ENCODE measurements around the gene EPX.

Gene EPX

DNA sequence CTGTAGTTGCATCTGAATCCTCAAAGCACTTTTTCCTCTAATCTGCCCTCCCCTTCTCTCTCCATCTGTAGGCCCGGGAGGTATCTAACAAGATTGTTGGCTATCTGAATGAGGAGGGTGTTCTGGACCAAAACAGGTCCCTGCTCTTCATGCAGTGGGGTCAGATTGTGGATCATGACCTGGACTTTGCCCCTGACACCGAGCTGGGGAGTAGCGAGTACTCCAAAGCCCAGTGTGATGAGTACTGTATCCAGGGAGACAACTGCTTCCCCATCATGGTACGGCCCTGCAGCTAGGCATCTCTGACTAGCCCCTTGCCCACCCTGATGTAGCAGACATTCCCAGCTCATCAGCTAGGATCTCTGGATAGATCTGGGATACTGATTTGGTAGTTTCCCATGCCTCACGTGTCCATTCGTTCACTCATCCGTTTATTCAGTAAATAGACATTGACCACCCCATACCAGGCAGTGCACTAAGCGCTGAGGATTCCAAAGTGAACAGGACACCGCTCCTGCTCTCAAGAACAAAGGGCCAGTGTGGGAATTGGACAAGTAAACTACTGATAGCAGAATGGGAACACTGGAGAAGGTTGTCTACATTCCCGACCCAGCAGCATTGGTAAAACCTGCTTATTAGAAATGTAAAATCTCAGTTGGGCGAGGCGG, 58.0 kb downstream of the EPX start:
- TF ChIP-seq, protein P1, sequence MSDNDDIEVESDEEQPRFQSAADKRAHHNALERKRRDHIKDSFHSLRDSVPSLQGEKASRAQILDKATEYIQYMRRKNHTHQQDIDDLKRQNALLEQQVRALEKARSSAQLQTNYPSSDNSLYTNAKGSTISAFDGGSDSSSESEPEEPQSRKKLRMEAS (IDR thresholded peaks at IDR 0.05; ENCODE audit: low read depth, low read length), result no peak
- TF ChIP-seq MYC (IDR thresholded peaks at IDR 0.05; ENCODE audit: low read depth, low read length) (no peak), POLR2A (IDR thresholded peaks at IDR 0.05; ENCODE audit: extremely low read depth, insufficient read length) (no peak)
- TF ChIP-seq, protein P2, sequence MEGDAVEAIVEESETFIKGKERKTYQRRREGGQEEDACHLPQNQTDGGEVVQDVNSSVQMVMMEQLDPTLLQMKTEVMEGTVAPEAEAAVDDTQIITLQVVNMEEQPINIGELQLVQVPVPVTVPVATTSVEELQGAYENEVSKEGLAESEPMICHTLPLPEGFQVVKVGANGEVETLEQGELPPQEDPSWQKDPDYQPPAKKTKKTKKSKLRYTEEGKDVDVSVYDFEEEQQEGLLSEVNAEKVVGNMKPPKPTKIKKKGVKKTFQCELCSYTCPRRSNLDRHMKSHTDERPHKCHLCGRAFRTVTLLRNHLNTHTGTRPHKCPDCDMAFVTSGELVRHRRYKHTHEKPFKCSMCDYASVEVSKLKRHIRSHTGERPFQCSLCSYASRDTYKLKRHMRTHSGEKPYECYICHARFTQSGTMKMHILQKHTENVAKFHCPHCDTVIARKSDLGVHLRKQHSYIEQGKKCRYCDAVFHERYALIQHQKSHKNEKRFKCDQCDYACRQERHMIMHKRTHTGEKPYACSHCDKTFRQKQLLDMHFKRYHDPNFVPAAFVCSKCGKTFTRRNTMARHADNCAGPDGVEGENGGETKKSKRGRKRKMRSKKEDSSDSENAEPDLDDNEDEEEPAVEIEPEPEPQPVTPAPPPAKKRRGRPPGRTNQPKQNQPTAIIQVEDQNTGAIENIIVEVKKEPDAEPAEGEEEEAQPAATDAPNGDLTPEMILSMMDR (IDR thresholded peaks at IDR 0.05; ENCODE audit: low read depth, low read length), result no peak
- H3K4me3 ChIP-seq (ENCODE audit: low read depth, low read length), result no peak overlapping the region
- no peak for DNase-seq (ENCODE audit: low read depth)

DNA sequence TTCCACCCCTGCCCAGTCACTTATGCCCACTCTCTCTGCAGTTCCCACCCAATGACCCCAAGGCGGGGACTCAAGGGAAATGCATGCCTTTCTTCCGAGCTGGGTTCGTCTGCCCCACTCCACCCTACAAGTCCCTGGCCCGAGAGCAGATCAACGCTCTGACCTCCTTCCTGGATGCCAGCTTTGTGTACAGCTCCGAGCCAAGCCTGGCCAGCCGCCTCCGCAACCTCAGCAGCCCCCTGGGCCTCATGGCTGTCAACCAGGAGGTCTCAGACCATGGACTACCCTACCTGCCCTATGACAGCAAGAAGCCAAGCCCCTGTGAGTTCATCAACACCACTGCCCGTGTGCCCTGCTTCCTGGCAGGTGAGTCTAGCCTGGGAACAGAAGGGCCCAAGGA, 59.6 kb downstream of the EPX start:
- TF ChIP-seq, protein P2 (IDR thresholded peaks at IDR 0.05; ENCODE audit: low read depth, low read length), result no peak
- TF ChIP-seq, protein P1 (IDR thresholded peaks at IDR 0.05; ENCODE audit: low read depth, low read length), result no peak
- TF ChIP-seq MYC (IDR thresholded peaks at IDR 0.05; ENCODE audit: low read depth, low read length) (no peak), POLR2A (IDR thresholded peaks at IDR 0.05; ENCODE audit: extremely low read depth, insufficient read length) (no peak)
- no peak for DNase-seq (ENCODE audit: low read depth)
- H3K4me3 ChIP-seq (ENCODE audit: low read depth, low read length), result no peak overlapping the region

DNA sequence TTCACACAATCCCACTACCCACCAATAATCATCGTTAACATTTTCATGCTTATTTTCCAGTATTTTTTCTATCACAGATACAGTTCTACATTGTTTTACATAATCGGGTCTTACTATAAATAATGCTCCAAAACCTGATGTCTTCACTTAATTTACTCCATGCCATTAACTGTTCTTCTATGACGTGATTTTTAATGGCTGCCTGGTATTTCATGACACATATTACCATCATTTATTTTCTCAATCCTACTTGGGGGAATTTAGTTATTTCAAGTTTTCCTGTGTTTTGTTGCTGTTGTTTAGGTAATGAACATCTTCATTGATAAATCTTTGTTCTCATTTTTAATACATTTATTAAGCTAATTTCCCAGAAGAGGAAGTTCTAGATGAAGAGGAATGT, 60.6 kb downstream of the EPX start:
- TF ChIP-seq POLR2A (IDR thresholded peaks at IDR 0.05; ENCODE audit: extremely low read depth, insufficient read length) (no peak), MYC (IDR thresholded peaks at IDR 0.05; ENCODE audit: low read depth, low read length) (no peak)
- TF ChIP-seq, protein P2 (IDR thresholded peaks at IDR 0.05; ENCODE audit: low read depth, low read length), result no peak
- TF ChIP-seq, protein P1 (IDR thresholded peaks at IDR 0.05; ENCODE audit: low read depth, low read length), result no peak
- DNase-seq (ENCODE audit: low read depth), result no peak
- H3K4me3 ChIP-seq (ENCODE audit: low read depth, low read length), result no peak overlapping the region
